PC-9 (cell line): Measurements from ENCODE around the gene IGSF21.

Source experiments
- EZH2 ChIP-seq: fragments of 200-600 bp; sonication (generic); IDR thresholded peaks from 2 replicates; pipeline ENCODE4 v1.8.0; 2017; ENCODE audit warnings: antibody characterized with exemption, low read depth
- TF ChIP-seq, protein P1 (sequence below): fragments of 200-600 bp; sonication (generic); conservative IDR thresholded peaks from 2 replicates; pipeline ENCODE4 v1.6.1; 2017; ENCODE audit warnings: mixed run types, antibody characterized with exemption, mild to moderate bottlenecking, moderate library complexity

- TF ChIP-seq, protein P1, sequence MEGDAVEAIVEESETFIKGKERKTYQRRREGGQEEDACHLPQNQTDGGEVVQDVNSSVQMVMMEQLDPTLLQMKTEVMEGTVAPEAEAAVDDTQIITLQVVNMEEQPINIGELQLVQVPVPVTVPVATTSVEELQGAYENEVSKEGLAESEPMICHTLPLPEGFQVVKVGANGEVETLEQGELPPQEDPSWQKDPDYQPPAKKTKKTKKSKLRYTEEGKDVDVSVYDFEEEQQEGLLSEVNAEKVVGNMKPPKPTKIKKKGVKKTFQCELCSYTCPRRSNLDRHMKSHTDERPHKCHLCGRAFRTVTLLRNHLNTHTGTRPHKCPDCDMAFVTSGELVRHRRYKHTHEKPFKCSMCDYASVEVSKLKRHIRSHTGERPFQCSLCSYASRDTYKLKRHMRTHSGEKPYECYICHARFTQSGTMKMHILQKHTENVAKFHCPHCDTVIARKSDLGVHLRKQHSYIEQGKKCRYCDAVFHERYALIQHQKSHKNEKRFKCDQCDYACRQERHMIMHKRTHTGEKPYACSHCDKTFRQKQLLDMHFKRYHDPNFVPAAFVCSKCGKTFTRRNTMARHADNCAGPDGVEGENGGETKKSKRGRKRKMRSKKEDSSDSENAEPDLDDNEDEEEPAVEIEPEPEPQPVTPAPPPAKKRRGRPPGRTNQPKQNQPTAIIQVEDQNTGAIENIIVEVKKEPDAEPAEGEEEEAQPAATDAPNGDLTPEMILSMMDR = no peak
- TF ChIP-seq EZH2 = no peak
These were observed 150.2 kb downstream of the IGSF21 start for GRCh38 chr1:18257778-18258177.
